Adrenal gland (tissue), 12 donors: ENCODE data around the gene ARHGAP26. TPM values are rescaled to one million over a fixed set of nuclear protein-coding genes. Genes with fewer than 3 reads are reported as not detected.

Experiments used
- DNase-seq, 7 donors: peaks; one replicate each; pipeline ENCODE4 v3.0.0-alpha.2; 2019 to 2020
- H3K27ac ChIP-seq, 5 donors: fragments of 200-600 bp; sonication (generic) in 4 of 5; 1 replicate in 3 of 5; 2 replicates in 2 of 5; pipeline versions ENCODE4 v1.5.1 to v1.8.0; 2016 to 2020; ENCODE audit warnings: mild to moderate bottlenecking in 1 of 5
- H3K27me3 ChIP-seq: fragments of 200-600 bp; 2 replicates; pipeline ENCODE4 v1.8.0; 2021
- H3K36me3 ChIP-seq, 2 donors: fragments of 200-600 bp; replicated peaks in 1 of 2; 1 replicate in 1 of 2; 2 replicates in 1 of 2; pipeline versions ENCODE4 v1.5.1 to v1.8.0; 2018 to 2022
- H3K4me1 ChIP-seq, 2 donors: fragments of 200-600 bp; replicated peaks in 1 of 2; 1 replicate in 1 of 2; 2 replicates in 1 of 2; pipeline versions ENCODE4 v1.5.1 to v1.8.0; 2018 to 2021
- H3K4me3 ChIP-seq, 4 donors: fragments of 200-600 bp; sonication (generic) in 3 of 4; one replicate each; pipeline ENCODE4 v1.5.1; 2016 to 2018
- H3K9me3 ChIP-seq, 3 donors: fragments of 200-600 bp; sonication (generic) in 1 of 3; replicated peaks in 1 of 3; 1 replicate in 2 of 3; 2 replicates in 1 of 3; pipeline versions ENCODE4 v1.5.1 to v1.8.0; 2016 to 2021
- POLR2A ChIP-seq, 2 donors: fragments of 450-650 bp; IDR thresholded peaks; one replicate each; pipeline ENCODE4 v1.6.1; 2017; ENCODE audit warnings: antibody characterized with exemption in 2 of 2, mild to moderate bottlenecking in 2 of 2, moderate library complexity in 1 of 2
- WGBS, 4 donors: extraction: QIAGEN DNeasy Blood & Tissue Kit in 2 of 4; methylation state at CpG; one replicate each; pipeline versions ENCODE4 v1.1.5 to v1.1.7; 2013 to 2017; 5-methylcytosine and 5-hydroxymethylcytosine counted together
- intact Hi-C, 2 donors: fragments of 100-400 bp; cut with DNase I; formaldehyde crosslinking; loops; one replicate each; pipeline versions ENCODE4 v1.14.1 to v1.15.0; 2022 to 2023
- polyA plus RNA-seq, 3 donors: library from polyadenylated mRNA; stranded (reverse); fragments of 200-250 nt in 2 of 3; fragments of 350-450 nt in 1 of 3; fragmentation: Illumina TruSeq in 1 of 3; extraction: RNeasy Lipid Tissue Mini Kit (QIAGEN cat#74804) in 1 of 3; gene quantifications; one replicate each; pipeline ENCODE4 v1.2.3, GENCODE V29; 2013 to 2014
- total RNA-seq, 9 donors: library from RNA; depleted of rRNA in 4 of 9; stranded (reverse); fragments of >200 nt in 4 of 9; fragments of 120-200 nt in 1 of 9; fragmentation: NEBNext Ultra II Directional in 1 of 9; extraction: Animal tissue kit (Norgen Biotek cat#: 25700) in 1 of 9; gene quantifications; one replicate each; pipeline versions ENCODE4 v1.1.0 to v1.2.4, GENCODE V29; 2013 to 2023
- TF ChIP-seq, protein P1 (sequence below), 6 experiments: fragments of 450-650 bp in 4 of 6; fragments of 200-600 bp in 2 of 6; sonication (generic) in 1 of 6; IDR thresholded peaks; 1 replicate in 5 of 6; 2 replicates in 1 of 6; pipeline versions ENCODE4 v1.5.1 to v1.8.0; 2016 to 2021; ENCODE audit warnings: antibody characterized with exemption in 6 of 6, mild to moderate bottlenecking in 2 of 6, moderate library complexity in 1 of 6
- donor health status: healthy with polysubstance abuse.
- donor health status: Bipolar disorder and iron deficiency.
- donor health status: DM: yes; HTN: yes; CAD: no.
- donor health status: DM: no; HTN: no; CAD: no.
- donor health status: DM: no; HTN: no; CAD: no.
- donor health status: DM: yes; HTN: yes; CAD: no.

The ARHGAP26 gene
- total and polyA plus RNA-seq, 12 donors, result 3.0 to 21.7 (median 10.8) TPM

DNA sequence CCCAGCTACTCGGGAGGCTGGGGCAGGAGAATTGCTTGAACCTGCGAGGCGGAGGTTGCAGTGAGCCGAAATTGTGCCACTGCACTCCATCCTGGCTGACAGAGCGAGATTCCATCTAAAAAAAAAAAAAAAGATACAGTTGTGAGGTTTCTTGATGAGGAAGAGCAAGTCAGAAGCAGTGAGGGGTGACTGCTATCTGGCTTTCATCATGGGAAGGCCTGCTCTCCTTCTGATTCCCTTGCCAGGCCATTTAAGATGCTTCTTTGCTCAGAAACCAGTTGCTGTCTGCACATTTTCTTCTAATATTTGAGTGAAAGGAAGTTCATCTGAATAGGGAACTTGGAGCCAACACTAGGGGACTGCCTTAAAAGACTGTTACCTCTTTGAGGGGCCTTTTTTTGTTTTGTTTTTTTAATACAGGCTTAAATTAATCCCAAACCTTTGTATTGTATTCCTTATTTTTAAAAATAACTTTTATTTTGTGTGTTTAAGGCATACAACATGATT is 201.9 kb downstream of the ARHGAP26 start:
- Histone ChIP-seq H3K9me3 (no peaks in the 10 kb centered on the region), H3K27me3 (no peaks in the 10 kb centered on the region), H3K36me3 (no peaks in the 10 kb centered on the region), H3K4me3 (no peak overlapping the region), H3K4me1 (peaks cover 0 to 3% of the 10 kb centered on the region in 2 donors), H3K27ac (no peak overlapping the region)
- TF ChIP-seq, protein P1, sequence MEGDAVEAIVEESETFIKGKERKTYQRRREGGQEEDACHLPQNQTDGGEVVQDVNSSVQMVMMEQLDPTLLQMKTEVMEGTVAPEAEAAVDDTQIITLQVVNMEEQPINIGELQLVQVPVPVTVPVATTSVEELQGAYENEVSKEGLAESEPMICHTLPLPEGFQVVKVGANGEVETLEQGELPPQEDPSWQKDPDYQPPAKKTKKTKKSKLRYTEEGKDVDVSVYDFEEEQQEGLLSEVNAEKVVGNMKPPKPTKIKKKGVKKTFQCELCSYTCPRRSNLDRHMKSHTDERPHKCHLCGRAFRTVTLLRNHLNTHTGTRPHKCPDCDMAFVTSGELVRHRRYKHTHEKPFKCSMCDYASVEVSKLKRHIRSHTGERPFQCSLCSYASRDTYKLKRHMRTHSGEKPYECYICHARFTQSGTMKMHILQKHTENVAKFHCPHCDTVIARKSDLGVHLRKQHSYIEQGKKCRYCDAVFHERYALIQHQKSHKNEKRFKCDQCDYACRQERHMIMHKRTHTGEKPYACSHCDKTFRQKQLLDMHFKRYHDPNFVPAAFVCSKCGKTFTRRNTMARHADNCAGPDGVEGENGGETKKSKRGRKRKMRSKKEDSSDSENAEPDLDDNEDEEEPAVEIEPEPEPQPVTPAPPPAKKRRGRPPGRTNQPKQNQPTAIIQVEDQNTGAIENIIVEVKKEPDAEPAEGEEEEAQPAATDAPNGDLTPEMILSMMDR (IDR thresholded peaks at IDR 0.05), result no peak
- TF ChIP-seq POLR2A (IDR thresholded peaks at IDR 0.05), result no peak
- intact Hi-C loops, result no loop called here
- 91 to 95% (median 94%) methylated on average over 5 of the region's 5 CpGs for WGBS, 4 donors
- DNase-seq, result no peak

DNA sequence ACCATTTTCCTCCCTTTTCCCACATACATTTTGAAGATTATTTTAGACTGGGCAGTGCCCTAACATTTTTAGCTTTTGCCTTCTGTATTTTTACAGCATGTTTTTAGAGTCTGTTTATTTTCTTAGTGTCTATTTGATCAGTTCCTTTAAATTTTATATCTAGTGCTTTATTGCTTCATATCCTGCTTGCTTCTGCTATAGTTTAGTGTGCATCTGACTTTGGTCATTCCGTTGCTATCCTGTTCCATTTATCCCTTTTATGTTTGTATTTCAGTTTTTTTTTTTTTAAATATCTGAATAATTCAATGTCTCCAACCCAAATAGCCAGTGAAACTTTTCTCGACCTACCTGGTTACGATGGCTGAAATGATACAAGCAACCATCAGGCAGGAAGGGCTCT is 203.8 kb downstream of the ARHGAP26 start:
- 81 to 88% (median 84%) methylated on average over 3 of the region's 3 CpGs for WGBS, 4 donors
- intact Hi-C loops, result no loop called here

DNA sequence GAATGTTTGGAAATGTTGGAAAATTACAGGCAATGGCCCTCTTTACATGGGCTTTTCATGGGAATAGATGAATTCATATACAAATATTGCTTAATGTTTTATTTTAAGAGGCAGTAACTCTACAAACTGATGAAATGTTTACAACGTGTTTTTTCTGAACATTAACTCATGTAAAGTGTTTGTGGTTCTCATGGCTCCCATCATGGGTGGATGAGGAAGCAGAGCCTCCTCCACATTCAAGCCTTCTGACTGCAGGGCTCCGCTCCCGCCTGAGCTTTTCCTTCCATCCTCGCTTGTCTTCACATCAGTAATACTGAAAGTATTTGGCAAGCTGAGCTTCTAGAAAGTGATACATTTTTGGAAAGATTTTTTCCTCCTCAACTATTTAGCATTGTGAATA is 204.2 kb downstream of the ARHGAP26 start:
- TF ChIP-seq, protein P1 (IDR thresholded peaks at IDR 0.05), result no peak
- no peak for TF ChIP-seq POLR2A (IDR thresholded peaks at IDR 0.05)

More for the DNA sequence above, 203.8 kb downstream of the ARHGAP26 start:
- Histone ChIP-seq H3K27me3 (no peaks in the 10 kb centered on the region), H3K36me3 (no peaks in the 10 kb centered on the region), H3K4me3 (no peak overlapping the region), H3K4me1 (peaks cover 0 to 3% of the 10 kb centered on the region in 2 donors), H3K9me3 (no peaks in the 10 kb centered on the region), H3K27ac (no peak overlapping the region)
- no peak for TF ChIP-seq POLR2A (IDR thresholded peaks at IDR 0.05)
- TF ChIP-seq, protein P1 (IDR thresholded peaks at IDR 0.05), result no peak
- no peak for DNase-seq

DNA sequence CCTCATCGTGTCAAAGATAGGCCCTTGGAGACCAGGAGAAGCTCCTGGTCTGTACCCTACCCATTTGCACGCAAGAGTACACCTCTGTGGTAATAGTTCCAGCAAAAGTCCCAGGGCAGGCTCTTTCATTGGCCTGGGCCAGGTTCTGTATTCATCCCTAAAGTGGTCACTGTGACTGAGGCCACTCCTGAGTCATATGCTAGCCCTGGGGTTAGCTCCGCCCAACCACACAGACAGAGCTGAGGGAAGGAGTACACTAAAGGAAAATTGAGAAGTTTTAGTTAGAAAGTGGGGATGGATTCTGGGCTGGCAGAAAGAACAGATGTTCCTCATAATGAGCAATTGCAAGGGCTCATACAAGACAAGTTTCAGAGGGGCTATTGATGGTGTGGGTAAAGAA is 206.7 kb downstream of the ARHGAP26 start:
- no peak for TF ChIP-seq POLR2A (IDR thresholded peaks at IDR 0.05)
- TF ChIP-seq, protein P1 (IDR thresholded peaks at IDR 0.05), result no peak
- Histone ChIP-seq H3K4me3 (no peak overlapping the region), H3K4me1 (peaks cover 5 to 11% of the 10 kb centered on the region in 2 donors), H3K36me3 (no peaks in the 10 kb centered on the region), H3K27me3 (no peaks in the 10 kb centered on the region), H3K9me3 (no peaks in the 10 kb centered on the region), H3K27ac (no peak overlapping the region)
- DNase-seq, result no peak
- intact Hi-C loops, result no loop called here
- WGBS, 4 donors, result 88 to 96% (median 93%) methylated on average over 3 of the region's 3 CpGs

More for the DNA sequence above, 204.2 kb downstream of the ARHGAP26 start:
- H3K27me3 ChIP-seq, result no peaks in the 10 kb centered on the region
- H3K9me3 ChIP-seq, result no peaks in the 10 kb centered on the region
- H3K4me3 ChIP-seq, result no peak overlapping the region
- no peak overlapping the region for H3K27ac ChIP-seq
- no peak for DNase-seq
- no peaks in the 10 kb centered on the region for H3K36me3 ChIP-seq
- intact Hi-C loops, result no loop called here
- 76 to 81% (median 80%) methylated on average over 4 of the region's 4 CpGs for WGBS, 4 donors
- H3K4me1 ChIP-seq, result no peaks in the 10 kb centered on the region
